NT2/D1 (cell line): ENCODE data around the gene MYO3B.
"Not testable (repeated sequence)": the region's sequence is repeated elsewhere in the genome, so short reads cannot be mapped to it uniquely, and the experiment has no call there.

Experiments
- SUZ12 ChIP-seq: IDR thresholded peaks from 2 replicates; pipeline ENCODE4 v1.6.1; 2011; ENCODE audit not compliant: insufficient read length, insufficient read depth; ENCODE audit errors: extremely low read depth
- YY1 ChIP-seq: IDR thresholded peaks from 2 replicates; pipeline ENCODE4 v1.6.1; 2011; ENCODE audit not compliant: insufficient read length, insufficient read depth
- ZNF274 ChIP-seq: IDR thresholded peaks from 2 replicates; pipeline ENCODE4 v1.6.1; 2011; ENCODE audit warnings: mild to moderate bottlenecking, low read depth, low read length

GRCh38 chr2:170213281-170213625 is 35.3 kb downstream of the MYO3B start:
- TF ChIP-seq ZNF274, YY1, SUZ12: not testable (repeated sequence)
